Pancreas (tissue), 10 donors: ENCODE data around the gene PIK3AP1. TPM values are rescaled to one million over a fixed set of nuclear protein-coding genes. Genes with fewer than 3 reads are reported as not detected.

Experiments used
- ATAC-seq, 4 donors: fragments of 200-7000 bp; cut with Tn5 transposase; one replicate each; pipeline versions ENCODE4 v1.8.0 to v1.9.1; 2020; ENCODE audit warnings: mild to moderate bottlenecking in 4 of 4, moderate library complexity in 4 of 4
- DNase-seq, 6 donors: peaks; one replicate each; pipeline ENCODE4 v3.0.0-alpha.2; 2020
- FAIRE-seq: peaks from 2 replicates; lab custom pipeline; 2012; peaks lifted over from hg19 to GRCh38; lab: Jason Lieb, UNC
- H3K27ac ChIP-seq, 4 donors: fragments of 200-600 bp; sonication (generic); 1 replicate in 3 of 4; 2 replicates in 1 of 4; pipeline versions ENCODE4 v1.5.0 to v1.8.0; 2020
- H3K27me3 ChIP-seq, 4 donors: fragments of 200-600 bp; one replicate each; pipeline ENCODE4 v1.8.0; 2021
- H3K36me3 ChIP-seq, 3 donors: fragments of 200-600 bp; sonication (generic) in 1 of 3; one replicate each; pipeline versions ENCODE4 v1.5.0 to v1.8.0; 2020 to 2021
- H3K4me1 ChIP-seq, 3 donors: fragments of 200-600 bp; one replicate each; pipeline ENCODE4 v1.8.0; 2021
- H3K4me3 ChIP-seq, 4 donors: fragments of 200-600 bp; sonication (generic) in 2 of 4; one replicate each; pipeline versions ENCODE4 v1.5.0 to v1.8.0; 2020 to 2021
- H3K9me3 ChIP-seq, 4 donors: fragments of 200-600 bp; one replicate each; pipeline ENCODE4 v1.8.0; 2021
- CTCF ChIP-seq, 4 donors: fragments of 200-600 bp; sonication (generic) in 3 of 4; IDR thresholded peaks; one replicate each; pipeline versions ENCODE4 v1.5.0 to v1.8.0; 2021; ENCODE audit warnings: antibody characterized with exemption in 4 of 4
- WGBS, 2 donors: extraction: QIAGEN DNeasy Blood & Tissue Kit; methylation state at CpG; one replicate each; pipeline ENCODE4 v1.1.7; 2013; 5-methylcytosine and 5-hydroxymethylcytosine counted together
- intact Hi-C, 3 donors: fragments of 100-400 bp; cut with DNase I; formaldehyde crosslinking; loops; one replicate each; pipeline versions ENCODE4 v1.11.1 to v1.14.2; 2022
- polyA plus RNA-seq, 2 donors: library from polyadenylated mRNA; stranded (reverse); fragments of 200-250 nt; gene quantifications; one replicate each; pipeline ENCODE4 v1.2.3, GENCODE V29; 2013
- total RNA-seq, 6 donors: library from RNA; stranded (reverse); fragmentation: NEBNext Ultra II Directional in 4 of 6; extraction: Animal tissue kit (Norgen Biotek cat#: 25700) in 4 of 6; gene quantifications; one replicate each; pipeline versions ENCODE4 v1.2.1 to v1.2.4, GENCODE V29; 2021 to 2023
- donor health status: healthy with polysubstance abuse.
- donor health status: DM: no; HTN: no; CAD: no; lungs with moderate emphysema.
- donor health status: DM: no; HTN: no; CAD: no.
- donor health status: control.
- donor health status: control.
- donor health status: Bipolar disorder and iron deficiency.
- donor health status: DM: yes; HTN: yes; CAD: no.
- donor health status: DM: no; HTN: no; CAD: no.
- donor health status: DM: no; HTN: no; CAD: no.
- donor health status: DM: yes; HTN: yes; CAD: no.

PIK3AP1 gene
- total and polyA plus RNA-seq, 8 donors, result 15.0 to 71.0 (median 28.2) TPM

- H3K4me1 ChIP-seq, result peaks cover 28 to 68% (median 61%) of the 10 kb centered on the region in 3 donors
Observed at GRCh38 chr10:96584035-96584434, 136.3 kb downstream of the PIK3AP1 start.

DNA sequence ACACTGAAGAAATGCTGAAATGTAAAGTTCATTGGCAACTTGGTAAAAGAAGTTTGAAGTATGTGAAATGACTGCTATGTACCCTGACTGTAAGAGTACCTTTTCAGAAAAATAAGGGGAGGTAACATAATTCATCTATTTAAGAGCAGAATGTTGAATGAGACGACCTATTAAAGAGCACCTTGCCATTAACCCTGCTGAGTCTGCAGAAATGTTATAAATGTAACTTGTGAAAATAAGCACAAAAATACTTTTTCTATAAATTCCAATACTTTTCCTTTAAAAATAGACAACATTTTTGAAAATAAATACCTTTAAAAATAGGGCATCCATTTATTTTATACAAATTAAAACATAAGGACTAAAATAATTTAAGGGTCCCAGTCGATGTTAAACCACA is 141.2 kb downstream of the PIK3AP1 start:
- no peaks in the 10 kb centered on the region for H3K27me3 ChIP-seq
- intact Hi-C loops, result no loop called here
- no peak overlapping the region for H3K4me3 ChIP-seq
- H3K36me3 ChIP-seq, result no peaks in the 10 kb centered on the region
- FAIRE-seq (no peak), DNase-seq (no peak), ATAC-seq (no peak)
- H3K4me1 ChIP-seq, result peaks cover 35 to 75% (median 58%) of the 10 kb centered on the region in 3 donors
- no peaks in the 10 kb centered on the region for H3K9me3 ChIP-seq
- 62 to 63% methylated on average over 2 of the region's 2 CpGs for WGBS, 2 donors
- H3K27ac ChIP-seq, result peak overlapping the region in 2 of 4 donors; percentile 44 to 75
- TF ChIP-seq CTCF (IDR thresholded peaks at IDR 0.05), result no peak

More at GRCh38 chr10:96584035-96584434, 136.3 kb downstream of the PIK3AP1 start:
- no peak overlapping the region for H3K4me3 ChIP-seq
- ATAC-seq (no peak), DNase-seq (no peak), FAIRE-seq (no peak)
- H3K27ac ChIP-seq, result no peak overlapping the region
- no peaks in the 10 kb centered on the region for H3K36me3 ChIP-seq
- no peaks in the 10 kb centered on the region for H3K27me3 ChIP-seq
- no peaks in the 10 kb centered on the region for H3K9me3 ChIP-seq
- intact Hi-C loops, result no loop called here
- WGBS, 2 donors, result 64 to 69% methylated on average over 1 of the region's 1 CpG
- TF ChIP-seq CTCF (IDR thresholded peaks at IDR 0.05), result no peak

DNA sequence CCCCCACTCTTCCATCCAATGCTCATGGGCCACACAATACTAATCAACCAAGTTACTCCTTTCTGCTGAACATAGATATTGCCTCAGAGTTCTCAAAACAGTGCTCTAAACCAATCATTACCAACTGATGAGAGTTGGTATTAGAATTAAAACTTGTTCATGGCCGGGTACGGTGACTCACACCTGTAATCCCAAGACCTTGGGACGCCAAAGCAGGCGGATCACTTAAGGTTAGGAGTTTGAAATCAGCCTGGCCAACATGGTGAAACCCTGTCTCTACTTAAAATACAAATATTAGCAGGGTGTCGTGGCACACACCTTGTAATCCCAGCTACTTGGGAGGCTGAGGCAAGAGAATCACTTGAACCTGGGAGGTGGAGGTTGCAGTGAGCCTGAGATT is 141.7 kb downstream of the PIK3AP1 start:
- no peaks in the 10 kb centered on the region for H3K36me3 ChIP-seq
- H3K4me1 ChIP-seq, result peaks cover 35 to 70% (median 55%) of the 10 kb centered on the region in 3 donors
- H3K27me3 ChIP-seq, result no peaks in the 10 kb centered on the region
- FAIRE-seq (no peak), DNase-seq (peak in 2 of 6 donors; percentile 9 to 55), ATAC-seq (peak; percentile 35 to 52 (median 52))
- intact Hi-C loops, result no loop called here
- peak overlapping the region in 2 of 4 donors; percentile 44 to 75 for H3K27ac ChIP-seq
- no peak overlapping the region for H3K4me3 ChIP-seq
- no peak for TF ChIP-seq CTCF (IDR thresholded peaks at IDR 0.05)
- H3K9me3 ChIP-seq, result no peaks in the 10 kb centered on the region
- WGBS, 2 donors, result 40 to 48% methylated on average over 5 of the region's 5 CpGs

DNA sequence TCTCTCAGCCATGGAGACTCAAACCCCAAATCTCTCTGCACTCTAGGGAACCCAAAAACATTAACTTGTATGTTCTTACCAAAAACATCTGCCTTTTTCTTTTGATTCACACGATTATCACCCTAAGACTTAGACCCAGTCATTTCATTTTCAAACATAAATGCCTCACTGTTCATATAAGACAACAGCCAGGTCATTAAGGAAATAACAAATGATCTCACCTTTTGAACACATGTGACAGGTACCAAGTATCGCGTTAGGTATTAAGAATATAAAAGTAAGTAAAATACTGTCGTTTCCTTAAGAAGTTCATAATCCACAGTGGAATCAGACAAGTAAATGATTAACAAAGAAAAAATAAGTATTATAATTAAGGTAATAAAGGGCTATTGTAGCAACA is 142.3 kb downstream of the PIK3AP1 start:
- Histone ChIP-seq H3K27me3 (no peaks in the 10 kb centered on the region), H3K27ac (peak overlapping the region in 2 of 4 donors; percentile 44 to 75), H3K4me1 (peaks cover 35 to 69% (median 55%) of the 10 kb centered on the region in 3 donors), H3K4me3 (no peak overlapping the region), H3K36me3 (no peaks in the 10 kb centered on the region), H3K9me3 (no peaks in the 10 kb centered on the region)
- 24 to 26% methylated on average over 4 of the region's 4 CpGs for whole genome bisulfite sequencing, 2 donors
- DNase-seq, result no peak
- peak; percentile 48 to 62 (median 58) for ATAC-seq
- peak; percentile 75 for FAIRE-seq
- TF ChIP-seq CTCF (IDR thresholded peaks at IDR 0.05), result no peak
- intact Hi-C loops, result no loop called here

- no peaks in the 10 kb centered on the region for H3K27me3 ChIP-seq
- WGBS, 2 donors, result 14 to 17% methylated on average over 1 of the region's 1 CpG
- H3K27ac ChIP-seq, result peak overlapping the region in 3 of 4 donors; percentile 18 to 75 (median 44)
- intact Hi-C loops, result no loop called here
- peak in 1 of 6 donors; percentile 24 for DNase-seq
- H3K9me3 ChIP-seq, result no peaks in the 10 kb centered on the region
- TF ChIP-seq CTCF (IDR thresholded peaks at IDR 0.05), result no peak
- H3K36me3 ChIP-seq, result no peaks in the 10 kb centered on the region
- H3K4me3 ChIP-seq, result no peak overlapping the region
- ATAC-seq, result peak; percentile 73 to 88 (median 78)
- peak; percentile 68 for FAIRE-seq
- H3K4me1 ChIP-seq, result peaks cover 30 to 62% (median 52%) of the 10 kb centered on the region in 3 donors
Observed at GRCh38 chr10:96577069-96577468, 143.2 kb downstream of the PIK3AP1 start.
